ENCODE measurements around the gene PRMT5.

The PRMT5 gene

GRCh38 chr14:22910916-22911315, 18.3 kb downstream of the PRMT5 start:
- Histone ChIP-seq H3K4me2 (ENCODE audit: low read depth, low read length, poor library complexity, severe bottlenecking) (no peak overlapping the region), H3K9ac (ENCODE audit: low read depth, low read length, poor library complexity, severe bottlenecking) (no peak overlapping the region), H3K9me3 (ENCODE audit: insufficient read depth, low read depth, low read length) (no peaks in the 10 kb centered on the region), H4K20me1 (ENCODE audit: insufficient read depth, low read length, poor library complexity, severe bottlenecking) (peaks cover 6% of the 10 kb centered on the region), H3K4me3 (ENCODE audit: low read length, poor library complexity, severe bottlenecking) (no peak overlapping the region), H3K4me1 (ENCODE audit: insufficient read depth, low read length, poor library complexity, severe bottlenecking) (peaks cover 1% of the 10 kb centered on the region), H3F3A (ENCODE audit: low read depth) (no peaks in the 10 kb centered on the region), H3K79me2 (ENCODE audit: insufficient read depth, low read length) (peaks cover 43% of the 10 kb centered on the region), H3K9me2 (replicated peaks; ENCODE audit: low read depth, low read length) (no peaks in the 10 kb centered on the region), H3K27me3 (ENCODE audit: insufficient read depth, low read length, poor library complexity, severe bottlenecking) (no peaks in the 10 kb centered on the region), H2AFZ (ENCODE audit: low read length) (no peak overlapping the region), H3K36me3 (ENCODE audit: insufficient read depth, low read length) (peaks cover 19% of the 10 kb centered on the region; the same call in 1 of the 2 replicates)
- TF ChIP-seq, protein P1, sequence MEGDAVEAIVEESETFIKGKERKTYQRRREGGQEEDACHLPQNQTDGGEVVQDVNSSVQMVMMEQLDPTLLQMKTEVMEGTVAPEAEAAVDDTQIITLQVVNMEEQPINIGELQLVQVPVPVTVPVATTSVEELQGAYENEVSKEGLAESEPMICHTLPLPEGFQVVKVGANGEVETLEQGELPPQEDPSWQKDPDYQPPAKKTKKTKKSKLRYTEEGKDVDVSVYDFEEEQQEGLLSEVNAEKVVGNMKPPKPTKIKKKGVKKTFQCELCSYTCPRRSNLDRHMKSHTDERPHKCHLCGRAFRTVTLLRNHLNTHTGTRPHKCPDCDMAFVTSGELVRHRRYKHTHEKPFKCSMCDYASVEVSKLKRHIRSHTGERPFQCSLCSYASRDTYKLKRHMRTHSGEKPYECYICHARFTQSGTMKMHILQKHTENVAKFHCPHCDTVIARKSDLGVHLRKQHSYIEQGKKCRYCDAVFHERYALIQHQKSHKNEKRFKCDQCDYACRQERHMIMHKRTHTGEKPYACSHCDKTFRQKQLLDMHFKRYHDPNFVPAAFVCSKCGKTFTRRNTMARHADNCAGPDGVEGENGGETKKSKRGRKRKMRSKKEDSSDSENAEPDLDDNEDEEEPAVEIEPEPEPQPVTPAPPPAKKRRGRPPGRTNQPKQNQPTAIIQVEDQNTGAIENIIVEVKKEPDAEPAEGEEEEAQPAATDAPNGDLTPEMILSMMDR (conservative IDR thresholded peaks at IDR 0.05; ENCODE audit: low read length): no peak
- TF ChIP-seq EZH2phosphoT487 (IDR thresholded peaks at IDR 0.05; ENCODE audit: borderline replicate concordance): no peak

- Histone ChIP-seq H3K4me1 (ENCODE audit: insufficient read depth, low read length, poor library complexity, severe bottlenecking) (no peaks in the 10 kb centered on the region), H3K27me3 (ENCODE audit: insufficient read depth, low read length, poor library complexity, severe bottlenecking) (no peaks in the 10 kb centered on the region), H3K4me2 (ENCODE audit: low read depth, low read length, poor library complexity, severe bottlenecking) (no peak overlapping the region), H3K79me2 (ENCODE audit: insufficient read depth, low read length) (peaks cover 22% of the 10 kb centered on the region; the same call in 1 of the 2 replicates), H3K9me3 (ENCODE audit: insufficient read depth, low read depth, low read length) (no peaks in the 10 kb centered on the region), H3F3A (ENCODE audit: low read depth) (no peaks in the 10 kb centered on the region), H3K36me3 (ENCODE audit: insufficient read depth, low read length) (peaks cover 43% of the 10 kb centered on the region; the same call in 1 of the 2 replicates), H3K9me2 (replicated peaks; ENCODE audit: low read depth, low read length) (no peaks in the 10 kb centered on the region), H4K20me1 (ENCODE audit: insufficient read depth, low read length, poor library complexity, severe bottlenecking) (peaks cover 6% of the 10 kb centered on the region), H2AFZ (ENCODE audit: low read length) (no peak overlapping the region), H3K9ac (ENCODE audit: low read depth, low read length, poor library complexity, severe bottlenecking) (no peak overlapping the region), H3K4me3 (ENCODE audit: low read length, poor library complexity, severe bottlenecking) (no peak overlapping the region)
- TF ChIP-seq EZH2phosphoT487 (IDR thresholded peaks at IDR 0.05; ENCODE audit: borderline replicate concordance): no peak
- TF ChIP-seq, protein P1 (conservative IDR thresholded peaks at IDR 0.05; ENCODE audit: low read length): no peak
Observed at GRCh38 chr14:22908601-22909000, 20.6 kb downstream of the PRMT5 start.

DNA sequence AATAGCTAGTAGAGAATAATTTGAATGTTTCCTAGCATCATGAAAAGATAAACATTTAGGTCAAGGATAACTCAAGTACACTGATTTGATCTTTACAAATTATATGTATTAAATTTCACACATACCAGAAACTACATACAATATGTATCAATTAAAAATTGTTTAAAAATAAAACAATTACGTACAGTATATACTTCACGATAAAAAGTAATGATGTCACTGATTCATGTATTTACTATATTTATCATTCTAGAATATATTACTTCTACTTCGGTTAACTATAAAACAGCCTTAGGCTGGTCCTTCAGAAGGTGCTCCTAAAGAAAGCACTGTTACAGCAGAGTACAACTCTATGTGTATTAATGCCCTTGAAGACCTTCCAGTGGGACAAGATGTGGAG, 21.7 kb downstream of the PRMT5 start:
- no peaks in the 10 kb centered on the region for H3K9me3 ChIP-seq (ENCODE audit: insufficient read depth, low read depth, low read length)
- peaks cover 14% of the 10 kb centered on the region; the same call in 1 of the 2 replicates for H3K79me2 ChIP-seq (ENCODE audit: insufficient read depth, low read length)
- peaks cover 6% of the 10 kb centered on the region for H4K20me1 ChIP-seq (ENCODE audit: insufficient read depth, low read length, poor library complexity, severe bottlenecking)
- peaks cover 51% of the 10 kb centered on the region; the same call in 1 of the 2 replicates for H3K36me3 ChIP-seq (ENCODE audit: insufficient read depth, low read length)
- H3K4me3 ChIP-seq (ENCODE audit: low read length, poor library complexity, severe bottlenecking): no peak overlapping the region
- no peak for TF ChIP-seq EZH2phosphoT487 (IDR thresholded peaks at IDR 0.05; ENCODE audit: borderline replicate concordance)
- TF ChIP-seq, protein P1 (conservative IDR thresholded peaks at IDR 0.05; ENCODE audit: low read length): no peak
- no peaks in the 10 kb centered on the region for H3F3A ChIP-seq (ENCODE audit: low read depth)
- no peaks in the 10 kb centered on the region for H3K9me2 ChIP-seq (replicated peaks; ENCODE audit: low read depth, low read length)
- H3K4me2 ChIP-seq (ENCODE audit: low read depth, low read length, poor library complexity, severe bottlenecking): no peak overlapping the region
- H3K4me1 ChIP-seq (ENCODE audit: insufficient read depth, low read length, poor library complexity, severe bottlenecking): no peaks in the 10 kb centered on the region
- H3K9ac ChIP-seq (ENCODE audit: low read depth, low read length, poor library complexity, severe bottlenecking): no peak overlapping the region
- H3K27me3 ChIP-seq (ENCODE audit: insufficient read depth, low read length, poor library complexity, severe bottlenecking): no peaks in the 10 kb centered on the region
- no peak overlapping the region for H2AFZ ChIP-seq (ENCODE audit: low read length)
